Activated CD4-positive, alpha-beta T cell treated with anti-CD3 and anti-CD28 coated beads for 36 hours (primary cell): Measurements from ENCODE around the gene SPTAN1. TPM values are rescaled to one million over a fixed set of nuclear protein-coding genes. Genes with fewer than 3 reads are reported as not detected.

Experiments
- ATAC-seq: fragments of 200-7000 bp; cut with Tn5 transposase; one replicate; pipeline ENCODE4 v1.10.0; 2021; ENCODE audit warnings: mild to moderate bottlenecking, moderate library complexity
- CTCF ChIA-PET: fragments of 350-600 bp; sonication (Branson Sonifier 250); formaldehyde crosslinking; loops from one replicate; lab custom pipeline; 2021; ENCODE audit warnings: antibody characterized with exemption; lab: Charles Lee
- POLR2A ChIA-PET: fragments of 350-600 bp; sonication (Branson Sonifier 250); formaldehyde crosslinking; loops from one replicate; lab custom pipeline; 2021; ENCODE audit warnings: antibody characterized with exemption, inconsistent platforms; lab: Charles Lee
- DNase-seq: peaks from one replicate; pipeline ENCODE4 v3.0.0-alpha.2; 2020
- H3K27ac Mint-ChIP-seq: one replicate; pipeline ENCODE4 v1.8.0; 2021; ENCODE audit warnings: mixed read lengths
- H3K27me3 Mint-ChIP-seq: one replicate; pipeline ENCODE4 v1.8.0; 2021; ENCODE audit warnings: mixed read lengths
- H3K36me3 Mint-ChIP-seq: one replicate; pipeline ENCODE4 v1.8.0; 2021; ENCODE audit warnings: low read depth, mixed read lengths
- H3K4me1 Mint-ChIP-seq: one replicate; pipeline ENCODE4 v1.8.0; 2021; ENCODE audit warnings: mixed read lengths
- H3K4me3 Mint-ChIP-seq: one replicate; pipeline ENCODE4 v1.8.0; 2021; ENCODE audit warnings: mild to moderate bottlenecking, moderate library complexity, mixed read lengths
- H3K9me3 Mint-ChIP-seq: one replicate; pipeline ENCODE4 v1.8.0; 2021; ENCODE audit warnings: low read depth, mixed read lengths
- intact Hi-C, 2 experiments: fragments of 100-400 bp; cut with DNase I in 1 of 2; cut with micrococcal nuclease in 1 of 2; formaldehyde crosslinking; loops; one replicate each; pipeline versions ENCODE4 v1.14.2 to v1.15.1; 2022 to 2024; cut with DNase I, micrococcal nuclease
- total RNA-seq, 2 experiments: library from RNA; stranded (reverse); gene quantifications; one replicate each; pipeline ENCODE4 v1.2.3, GENCODE V29; 2021

SPTAN1 gene
- total RNA-seq, 2 experiments from 2014 or later: 192 to 269 TPM

DNA sequence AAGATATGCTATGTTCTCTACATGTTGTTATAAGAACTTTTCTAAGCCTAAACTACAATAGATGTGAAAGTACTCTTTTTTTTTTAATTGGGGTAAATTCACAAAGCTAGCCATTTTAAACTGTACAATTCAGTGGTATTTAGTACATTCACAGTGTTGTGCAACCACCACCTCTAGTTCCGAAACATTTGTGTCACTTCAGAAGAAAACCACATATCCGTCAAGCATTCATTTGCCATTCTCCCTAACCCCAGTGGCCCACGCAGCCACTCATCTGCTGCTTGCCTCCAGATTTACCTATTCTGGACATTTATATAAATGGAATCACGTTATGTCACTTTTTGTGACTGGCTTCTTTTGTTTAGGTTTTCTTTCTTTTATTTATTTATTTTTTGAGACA is 43.1 kb downstream of the SPTAN1 start:
- H3K4me3 Mint-ChIP-seq: no peak overlapping the region
- CTCF ChIA-PET: interaction anchor here (0.6 kb wide), 1 partner anchor 111 kb away, joined by 3 read pairs; no protein-coding TSS in a partner anchor
- H3K27me3 Mint-ChIP-seq: no peaks in the 10 kb centered on the region
- H3K4me1 Mint-ChIP-seq: peaks cover 9% of the 10 kb centered on the region
- intact Hi-C loops: loop anchor here in 1 of 2 experiments (10.0 kb wide), 1 partner anchor 301 kb away; no protein-coding TSS in a partner anchor
- H3K27ac Mint-ChIP-seq: no peak overlapping the region
- ATAC-seq (no peak), DNase-seq (no peak)
- H3K9me3 Mint-ChIP-seq: no peaks in the 10 kb centered on the region
- H3K36me3 Mint-ChIP-seq: peaks cover 54% of the 10 kb centered on the region
- POLR2A ChIA-PET: interaction anchor here (0.6 to 0.7 kb wide), 2 partner anchors 42 to 119 kb away, joined by 3 to 5 read pairs; no protein-coding TSS in a partner anchor

DNA sequence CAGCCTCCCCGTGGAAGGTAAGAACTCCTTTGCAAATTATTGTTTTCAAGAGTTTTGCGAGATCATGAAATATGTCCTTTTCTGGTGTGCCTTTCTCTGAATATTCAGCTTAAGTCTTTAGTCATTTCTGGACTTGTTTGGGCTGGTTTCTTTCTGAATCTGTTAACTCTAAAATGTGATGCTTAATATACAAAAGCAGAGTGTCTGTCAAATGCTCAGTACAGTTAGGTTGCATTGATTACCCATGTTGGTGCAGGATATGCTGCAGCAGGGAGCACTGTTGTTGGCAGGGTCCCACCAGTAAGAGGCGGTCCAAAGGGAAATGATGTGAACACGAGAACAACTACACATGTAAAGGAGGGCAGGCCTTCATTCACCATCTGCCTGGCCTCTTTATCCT is 47.7 kb downstream of the SPTAN1 start:
- Mint-ChIP-seq H3K36me3 (peaks cover 46% of the 10 kb centered on the region), H3K4me1 (peaks cover 9% of the 10 kb centered on the region)
- ATAC-seq: peak; percentile 72

DNA sequence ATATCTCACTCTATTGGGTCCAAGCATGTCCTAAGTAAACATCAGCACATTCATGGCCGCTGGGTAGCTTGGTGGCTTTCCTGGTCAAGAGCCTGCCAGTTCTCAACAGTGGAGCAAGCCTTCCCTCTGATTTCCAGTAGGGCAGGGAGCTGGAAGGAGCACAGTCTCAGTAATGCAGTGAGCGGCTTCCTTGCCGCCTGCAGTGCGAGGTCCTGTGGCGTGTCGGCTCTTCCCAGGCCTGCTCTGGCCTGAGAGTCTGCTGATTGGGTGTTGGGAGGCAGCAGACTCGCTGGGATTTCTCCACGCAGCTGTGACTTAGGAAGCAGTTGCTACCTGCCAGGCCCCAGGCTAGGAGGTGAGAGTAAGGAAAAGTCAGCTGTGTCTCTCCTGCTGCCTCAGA is 51.3 kb downstream of the SPTAN1 start:
- no peak for ATAC-seq
- Mint-ChIP-seq H3K9me3 (no peaks in the 10 kb centered on the region), H3K27me3 (no peaks in the 10 kb centered on the region), H3K4me1 (peaks cover 9% of the 10 kb centered on the region), H3K4me3 (no peak overlapping the region), H3K27ac (peak overlapping the region; percentile 42), H3K36me3 (peaks cover 46% of the 10 kb centered on the region)
- POLR2A ChIA-PET: interaction anchor here (0.9 kb wide), 1 partner anchor 99 kb away, joined by 5 read pairs; no protein-coding TSS in a partner anchor
- no peak for DNase-seq
- intact Hi-C loops: no loop called here
- CTCF ChIA-PET: interaction anchor here (0.5 kb wide), 1 partner anchor 45 kb away, joined by 3 read pairs; no protein-coding TSS in a partner anchor

More for the DNA sequence above, 47.7 kb downstream of the SPTAN1 start:
- peak overlapping the region; percentile 59 for H3K27ac Mint-ChIP-seq
- DNase-seq: no peak
- H3K27me3 Mint-ChIP-seq: no peaks in the 10 kb centered on the region
- ChIA-PET CTCF (no interaction called here), POLR2A (interaction anchor here (0.6 kb wide), 1 partner anchor 509 kb away, joined by 7 read pairs; no protein-coding TSS in a partner anchor)
- intact Hi-C loops: no loop called here
- H3K9me3 Mint-ChIP-seq: no peaks in the 10 kb centered on the region
- H3K4me3 Mint-ChIP-seq: no peak overlapping the region

DNA sequence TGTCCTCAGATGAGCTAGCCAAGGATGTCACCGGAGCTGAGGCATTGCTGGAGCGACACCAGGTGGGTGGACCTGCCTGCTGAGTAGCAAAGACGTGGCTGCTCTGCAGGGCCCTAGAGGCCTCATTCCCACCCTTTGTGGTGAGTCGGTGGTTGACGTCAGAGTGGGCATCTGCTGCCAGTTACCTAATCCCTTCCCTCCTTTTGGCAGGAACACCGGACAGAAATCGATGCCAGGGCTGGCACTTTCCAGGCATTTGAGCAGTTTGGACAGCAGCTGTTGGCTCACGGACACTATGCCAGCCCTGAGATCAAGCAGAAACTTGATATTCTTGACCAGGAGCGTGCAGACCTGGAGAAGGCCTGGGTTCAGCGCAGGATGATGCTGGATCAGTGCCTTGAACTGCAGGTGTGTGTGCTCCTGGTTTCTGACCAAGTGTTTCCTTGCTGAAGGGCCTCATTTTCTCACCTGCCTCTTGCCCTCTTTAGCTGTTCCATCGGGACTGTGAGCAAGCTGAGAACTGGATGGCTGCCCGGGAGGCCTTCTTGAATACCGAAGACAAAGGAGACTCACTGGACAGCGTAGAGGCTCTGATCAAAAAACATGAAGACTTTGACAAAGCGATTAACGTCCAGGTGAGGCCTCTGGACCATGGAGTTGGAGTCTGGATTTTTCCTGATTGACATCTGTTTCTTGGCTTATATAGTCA is 55.4 kb downstream of the SPTAN1 start:
- DNase-seq: no peak
- Mint-ChIP-seq H3K9me3 (no peaks in the 10 kb centered on the region), H3K27ac (no peak overlapping the region), H3K4me1 (no peaks in the 10 kb centered on the region), H3K27me3 (no peaks in the 10 kb centered on the region), H3K36me3 (peaks cover 51% of the 10 kb centered on the region), H3K4me3 (no peak overlapping the region)
- POLR2A ChIA-PET: no interaction called here
- no peak for ATAC-seq
- intact Hi-C loops: no loop called here
- CTCF ChIA-PET: interaction anchor here (0.7 to 0.8 kb wide), 3 partner anchors 94 to 267 kb away, joined by 3 to 4 read pairs (median 3); partner anchors contain the start of gene PKN3

DNA sequence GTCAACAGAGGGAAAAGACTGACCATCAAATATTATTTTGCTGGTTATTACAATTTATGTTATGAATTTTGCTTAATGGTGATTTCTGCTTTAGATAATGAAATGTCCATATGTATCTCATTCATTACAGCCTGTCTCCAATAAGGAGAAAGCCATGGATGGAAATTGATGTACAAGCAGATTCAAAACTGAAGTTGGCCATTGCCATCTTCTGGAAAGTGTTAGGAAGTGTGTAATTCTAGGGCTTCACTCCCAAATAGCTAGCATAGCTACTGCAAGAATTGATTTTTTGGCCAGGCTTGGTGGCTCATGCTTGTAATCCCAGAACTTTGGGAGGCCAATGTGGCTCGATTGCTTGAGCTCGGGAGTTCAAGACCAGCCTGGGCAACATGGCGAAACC is 58.5 kb downstream of the SPTAN1 start:
- H3K36me3 Mint-ChIP-seq: peaks cover 53% of the 10 kb centered on the region
- H3K9me3 Mint-ChIP-seq: no peaks in the 10 kb centered on the region
- H3K27me3 Mint-ChIP-seq: no peaks in the 10 kb centered on the region
- H3K4me3 Mint-ChIP-seq: no peak overlapping the region
- DNase-seq: no peak
- intact Hi-C loops: no loop called here
- ChIA-PET CTCF (interaction anchor here (0.6 kb wide), 1 partner anchor 37 kb away, joined by 3 read pairs; no protein-coding TSS in a partner anchor), POLR2A (no interaction called here)
- ATAC-seq: no peak
- no peak overlapping the region for H3K27ac Mint-ChIP-seq
- H3K4me1 Mint-ChIP-seq: no peaks in the 10 kb centered on the region

DNA sequence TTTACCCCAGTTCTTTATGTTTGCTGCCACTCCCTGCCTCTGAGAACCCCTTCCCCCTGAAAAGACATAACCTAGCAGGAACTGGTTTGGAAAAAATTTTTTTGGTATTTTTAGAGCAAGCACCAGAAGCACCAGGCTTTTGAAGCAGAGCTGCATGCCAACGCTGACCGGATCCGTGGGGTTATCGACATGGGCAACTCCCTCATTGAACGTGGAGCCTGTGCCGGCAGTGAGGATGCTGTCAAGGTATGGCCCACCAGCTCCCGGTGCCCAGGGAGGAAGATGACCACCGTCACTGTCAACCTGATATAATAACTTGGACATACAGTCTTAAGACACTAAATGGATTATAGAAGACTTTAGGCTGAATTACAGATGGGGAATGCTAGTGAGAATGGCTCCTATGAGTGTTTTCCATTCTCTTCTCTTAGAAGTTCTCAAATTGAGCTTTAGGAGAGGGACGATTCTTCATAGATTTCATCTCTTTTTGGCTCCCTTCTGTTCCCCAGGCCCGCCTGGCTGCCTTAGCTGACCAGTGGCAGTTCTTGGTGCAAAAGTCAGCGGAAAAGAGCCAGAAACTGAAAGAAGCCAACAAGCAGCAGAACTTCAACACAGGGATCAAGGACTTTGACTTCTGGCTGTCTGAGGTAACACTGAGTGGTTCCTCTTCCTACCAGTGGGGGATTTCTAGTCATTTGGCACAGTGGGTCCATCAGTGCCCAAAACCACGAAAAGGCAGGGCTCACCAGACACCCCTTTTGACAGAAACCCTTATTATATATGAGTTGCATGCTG is 59.4 kb downstream of the SPTAN1 start:
- ChIA-PET POLR2A (no interaction called here), CTCF (interaction anchor here (0.6 to 0.7 kb wide), 2 partner anchors 36 to 364 kb away, joined by 3 read pairs; no protein-coding TSS in a partner anchor)
- Mint-ChIP-seq H3K9me3 (no peaks in the 10 kb centered on the region), H3K36me3 (peaks cover 57% of the 10 kb centered on the region), H3K4me3 (no peak overlapping the region), H3K4me1 (no peaks in the 10 kb centered on the region), H3K27me3 (no peaks in the 10 kb centered on the region), H3K27ac (no peak overlapping the region)
- ATAC-seq (no peak), DNase-seq (no peak)
- intact Hi-C loops: no loop called here

DNA sequence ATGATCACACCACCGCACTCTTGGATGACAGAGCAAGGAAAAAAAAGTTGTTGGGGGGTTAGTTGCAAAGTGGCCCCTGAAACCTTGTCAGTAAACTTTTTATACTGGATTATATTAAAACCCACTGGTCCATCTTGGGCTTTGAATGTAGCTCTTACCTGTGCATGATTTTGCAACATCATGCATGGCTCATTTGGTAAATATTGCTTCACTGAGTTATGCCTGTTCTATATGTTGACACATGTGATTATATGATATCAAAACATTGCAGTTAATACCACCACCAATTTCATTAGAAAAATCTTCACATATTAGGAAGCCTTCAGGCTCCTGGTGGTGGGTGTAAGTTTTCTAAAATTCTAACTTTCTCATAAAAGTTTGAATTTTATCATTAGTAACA is 62.3 kb downstream of the SPTAN1 start:
- H3K27ac Mint-ChIP-seq: no peak overlapping the region
- CTCF ChIA-PET: no interaction called here
- no peak overlapping the region for H3K4me3 Mint-ChIP-seq
- no peak for DNase-seq
- H3K27me3 Mint-ChIP-seq: no peaks in the 10 kb centered on the region
- intact Hi-C loops: no loop called here
- no peak for ATAC-seq
- no peaks in the 10 kb centered on the region for H3K4me1 Mint-ChIP-seq
- no peaks in the 10 kb centered on the region for H3K9me3 Mint-ChIP-seq
- POLR2A ChIA-PET: no interaction called here
- peaks cover 54% of the 10 kb centered on the region for H3K36me3 Mint-ChIP-seq

DNA sequence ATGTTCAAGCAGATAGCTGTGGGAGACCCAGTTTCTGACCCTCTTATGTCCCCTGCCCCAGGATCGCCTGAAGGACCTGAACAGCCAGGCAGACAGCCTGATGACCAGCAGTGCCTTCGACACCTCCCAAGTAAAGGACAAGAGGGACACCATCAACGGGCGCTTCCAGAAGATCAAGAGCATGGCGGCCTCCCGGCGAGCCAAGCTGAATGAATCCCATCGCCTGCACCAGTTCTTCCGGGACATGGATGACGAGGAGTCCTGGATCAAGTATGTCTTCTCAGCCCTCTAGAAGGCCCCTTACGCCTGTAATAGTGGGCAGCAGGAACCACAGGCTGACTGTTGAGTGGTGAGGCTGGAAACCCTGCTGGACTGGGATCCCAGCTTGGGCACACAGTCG is 63.2 kb downstream of the SPTAN1 start:
- Mint-ChIP-seq H3K27ac (no peak overlapping the region), H3K4me1 (no peaks in the 10 kb centered on the region), H3K9me3 (no peaks in the 10 kb centered on the region), H3K36me3 (peaks cover 59% of the 10 kb centered on the region), H3K27me3 (no peaks in the 10 kb centered on the region), H3K4me3 (no peak overlapping the region)
- intact Hi-C loops: no loop called here
- ChIA-PET POLR2A (no interaction called here), CTCF (no interaction called here)
- ATAC-seq: no peak
- no peak for DNase-seq

DNA sequence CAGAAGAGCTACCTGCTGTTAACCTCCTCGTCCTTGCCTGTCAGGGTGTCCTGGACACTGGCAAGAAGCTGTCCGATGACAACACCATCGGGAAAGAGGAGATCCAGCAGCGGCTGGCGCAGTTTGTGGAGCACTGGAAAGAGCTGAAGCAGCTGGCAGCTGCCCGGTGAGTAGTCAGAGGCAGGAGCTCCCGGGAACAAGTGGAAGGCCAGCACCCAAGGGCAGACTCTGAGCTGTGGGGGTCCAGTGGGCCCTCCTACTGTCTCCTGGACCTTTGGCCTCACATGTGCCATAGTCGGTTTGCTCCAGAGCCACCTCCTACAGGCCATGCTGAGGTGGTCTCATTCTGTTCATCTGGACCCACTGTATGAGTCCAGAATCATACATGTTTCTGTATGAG is 65.6 kb downstream of the SPTAN1 start:
- Mint-ChIP-seq H3K36me3 (peaks cover 57% of the 10 kb centered on the region), H3K9me3 (no peaks in the 10 kb centered on the region), H3K4me3 (no peak overlapping the region), H3K4me1 (no peaks in the 10 kb centered on the region), H3K27ac (no peak overlapping the region), H3K27me3 (no peaks in the 10 kb centered on the region)
- ATAC-seq: no peak
- POLR2A ChIA-PET: no interaction called here
- no peak for DNase-seq
- CTCF ChIA-PET: interaction anchor here (0.7 kb wide), 1 partner anchor 350 kb away, joined by 4 read pairs; no protein-coding TSS in a partner anchor
- intact Hi-C loops: no loop called here

DNA sequence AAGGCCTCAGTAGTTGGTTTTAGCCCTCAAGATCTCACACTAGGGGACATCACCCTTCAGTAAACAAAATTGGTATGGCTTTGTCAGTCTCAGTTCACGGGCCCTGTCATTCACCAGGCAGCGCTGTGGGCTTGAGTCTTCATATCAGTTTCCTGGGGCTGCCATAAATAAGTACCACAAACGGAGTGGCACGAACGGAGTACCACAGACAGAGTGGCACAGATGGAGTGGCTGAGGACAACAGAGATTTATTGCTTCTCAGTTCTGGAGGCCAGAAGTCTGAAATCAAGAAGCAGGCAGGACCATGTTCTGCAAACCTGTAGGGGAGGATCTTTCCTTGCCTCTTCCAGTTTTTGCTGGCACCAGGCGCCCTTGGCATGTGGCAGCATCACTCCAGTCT is 66.7 kb downstream of the SPTAN1 start:
- Mint-ChIP-seq H3K36me3 (peaks cover 50% of the 10 kb centered on the region), H3K4me1 (no peaks in the 10 kb centered on the region), H3K27ac (no peak overlapping the region), H3K4me3 (no peak overlapping the region), H3K27me3 (no peaks in the 10 kb centered on the region), H3K9me3 (no peaks in the 10 kb centered on the region)
- intact Hi-C loops: no loop called here
- ATAC-seq: no peak
- POLR2A ChIA-PET: no interaction called here
- CTCF ChIA-PET: no interaction called here
- DNase-seq: no peak

DNA sequence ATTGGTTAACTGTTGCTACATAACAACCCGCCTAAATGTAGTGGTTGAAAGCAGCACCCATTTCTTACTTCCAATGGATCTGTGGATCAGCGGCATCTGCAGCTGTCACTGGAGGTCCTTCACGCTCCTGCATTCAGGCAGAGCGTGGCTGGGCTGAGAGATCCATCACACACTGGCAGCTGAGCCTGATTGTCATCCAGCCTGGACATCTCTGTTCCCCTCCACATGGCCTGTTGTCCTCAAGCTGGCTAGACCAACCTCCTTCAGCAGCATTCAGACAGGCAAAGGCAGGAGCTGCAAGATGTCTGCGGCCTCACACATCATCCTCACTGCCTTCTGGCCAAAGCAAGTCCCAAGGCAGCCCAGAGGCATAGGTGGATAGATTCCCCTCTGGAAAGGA is 67.4 kb downstream of the SPTAN1 start:
- H3K36me3 Mint-ChIP-seq: peaks cover 55% of the 10 kb centered on the region
- ATAC-seq: no peak
- H3K27me3 Mint-ChIP-seq: no peaks in the 10 kb centered on the region
- intact Hi-C loops: no loop called here
- ChIA-PET CTCF (no interaction called here), POLR2A (no interaction called here)
- H3K27ac Mint-ChIP-seq: no peak overlapping the region
- no peaks in the 10 kb centered on the region for H3K9me3 Mint-ChIP-seq
- H3K4me1 Mint-ChIP-seq: no peaks in the 10 kb centered on the region
- H3K4me3 Mint-ChIP-seq: no peak overlapping the region
- DNase-seq: no peak
